MCF 10A (cell line): ENCODE results near the gene MAPRE3. TPM values are rescaled to one million over a fixed set of nuclear protein-coding genes. Genes with fewer than 3 reads are reported as not detected.

Experiments
- BruUV-seq: library from RNA; stranded (reverse); fragments of 400-500 nt; replicated peaks from 2 replicates; lab custom pipeline; 2021; lab: Mats Ljungman, UMichigan
- CTCF ChIA-PET: fragments of 300-600 bp; sonication (Branson Sonifier 250); formaldehyde crosslinking; extraction: SDS; loops from one replicate; lab custom pipeline; 2021; ENCODE audit warnings: antibody characterized with exemption, inconsistent platforms; lab: Yijun Ruan, JAX
- POLR2A ChIA-PET: fragments of 300-600, 350-650 bp; sonication (Branson Sonifier 250); formaldehyde crosslinking; extraction: SDS; loops from one replicate; lab custom pipeline; 2020; ENCODE audit warnings: antibody characterized with exemption, inconsistent platforms; lab: Yijun Ruan, JAX
- DNase-seq: peaks from one replicate; pipeline ENCODE4 v3.0.0-alpha.2; 2018; ENCODE audit not compliant: unreplicated experiment
- H3K27ac Mint-ChIP-seq: one replicate; pipeline ENCODE4 v1.8.0; 2022; ENCODE audit warnings: mild to moderate bottlenecking, low read depth, mixed read lengths; ENCODE audit not compliant: unreplicated experiment
- H3K27me3 Mint-ChIP-seq: one replicate; pipeline ENCODE4 v1.8.0; 2022; ENCODE audit warnings: mixed read lengths; ENCODE audit not compliant: insufficient read depth, unreplicated experiment
- H3K36me3 Mint-ChIP-seq: one replicate; pipeline ENCODE4 v1.8.0; 2022; ENCODE audit warnings: mild to moderate bottlenecking, moderate library complexity, mixed read lengths; ENCODE audit not compliant: insufficient read depth, unreplicated experiment
- H3K4me1 Mint-ChIP-seq: one replicate; pipeline ENCODE4 v1.8.0; 2022; ENCODE audit warnings: mixed read lengths; ENCODE audit not compliant: insufficient read depth, unreplicated experiment
- H3K4me3 Mint-ChIP-seq: one replicate; pipeline ENCODE4 v1.8.0; 2022; ENCODE audit warnings: mild to moderate bottlenecking, moderate library complexity, mixed read lengths; ENCODE audit not compliant: unreplicated experiment
- H3K9me3 Mint-ChIP-seq: one replicate; pipeline ENCODE4 v1.8.0; 2022; ENCODE audit warnings: mixed read lengths; ENCODE audit not compliant: unreplicated experiment
- intact Hi-C: fragments of 100-400 bp; cut with micrococcal nuclease; formaldehyde crosslinking; loops from 2 replicates; pipeline ENCODE4 v1.14.1; 2022
- total RNA-seq: library from RNA; stranded (reverse); gene quantifications from 2 replicates; pipeline ENCODE4 v1.2.3, GENCODE V29; 2022
- TF ChIP-seq, protein P1 (sequence below): fragments of 200-600 bp; IDR thresholded peaks from one replicate; pipeline ENCODE4 v1.8.0; 2022; ENCODE audit warnings: antibody characterized with exemption, mild to moderate bottlenecking; ENCODE audit not compliant: unreplicated experiment

The MAPRE3 gene
- total RNA-seq, 1 experiment from 2014 or later: 18.0 TPM

DNA sequence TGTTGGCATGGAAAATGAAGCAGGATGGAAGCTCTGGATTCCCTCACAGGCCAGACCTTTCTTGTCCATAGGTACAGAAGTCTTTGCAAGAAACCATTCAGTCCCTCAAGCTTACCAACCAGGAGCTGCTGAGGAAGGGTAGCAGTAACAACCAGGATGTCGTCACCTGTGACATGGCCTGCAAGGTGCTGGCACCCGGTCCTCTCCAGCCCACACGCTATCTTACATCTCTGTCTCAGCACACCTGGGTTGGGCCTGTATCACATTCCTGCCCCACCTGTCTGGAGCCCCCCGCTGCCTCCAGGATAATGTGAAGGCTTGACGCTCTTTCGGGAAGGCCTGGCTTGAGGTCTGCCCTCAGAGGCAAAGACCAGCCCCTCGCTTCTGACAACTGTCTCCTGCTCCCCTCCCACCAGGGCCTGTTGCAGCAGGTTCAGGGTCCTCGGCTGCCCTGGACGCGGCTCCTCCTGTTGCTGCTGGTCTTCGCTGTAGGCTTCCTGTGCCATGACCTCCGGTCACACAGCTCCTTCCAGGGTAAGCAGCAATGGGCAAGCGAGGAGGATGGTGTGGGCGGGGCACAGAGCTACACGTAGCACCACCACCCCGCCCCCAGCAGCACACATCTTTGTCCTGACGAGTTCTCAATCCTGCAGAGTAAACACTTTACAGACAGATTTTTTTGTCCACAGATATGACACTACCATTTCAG lies 68.3 kb downstream of the MAPRE3 start:
- POLR2A ChIA-PET: interaction anchor here (1.4 to 2.0 kb wide), 3 partner anchors 8 to 12 kb away, joined by 8 to 9 read pairs (median 8); partner anchors contain the start of gene AGBL5
- TF ChIP-seq, protein P1, sequence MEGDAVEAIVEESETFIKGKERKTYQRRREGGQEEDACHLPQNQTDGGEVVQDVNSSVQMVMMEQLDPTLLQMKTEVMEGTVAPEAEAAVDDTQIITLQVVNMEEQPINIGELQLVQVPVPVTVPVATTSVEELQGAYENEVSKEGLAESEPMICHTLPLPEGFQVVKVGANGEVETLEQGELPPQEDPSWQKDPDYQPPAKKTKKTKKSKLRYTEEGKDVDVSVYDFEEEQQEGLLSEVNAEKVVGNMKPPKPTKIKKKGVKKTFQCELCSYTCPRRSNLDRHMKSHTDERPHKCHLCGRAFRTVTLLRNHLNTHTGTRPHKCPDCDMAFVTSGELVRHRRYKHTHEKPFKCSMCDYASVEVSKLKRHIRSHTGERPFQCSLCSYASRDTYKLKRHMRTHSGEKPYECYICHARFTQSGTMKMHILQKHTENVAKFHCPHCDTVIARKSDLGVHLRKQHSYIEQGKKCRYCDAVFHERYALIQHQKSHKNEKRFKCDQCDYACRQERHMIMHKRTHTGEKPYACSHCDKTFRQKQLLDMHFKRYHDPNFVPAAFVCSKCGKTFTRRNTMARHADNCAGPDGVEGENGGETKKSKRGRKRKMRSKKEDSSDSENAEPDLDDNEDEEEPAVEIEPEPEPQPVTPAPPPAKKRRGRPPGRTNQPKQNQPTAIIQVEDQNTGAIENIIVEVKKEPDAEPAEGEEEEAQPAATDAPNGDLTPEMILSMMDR: no peak
- H3K9me3 Mint-ChIP-seq: no peaks in the 10 kb centered on the region
- CTCF ChIA-PET: interaction anchor here (0.7 to 0.9 kb wide), 3 partner anchors 11 to 77 kb away, joined by 4 to 6 read pairs (median 4); no protein-coding TSS in a partner anchor
- intact Hi-C loops: no loop called here
- no peak overlapping the region for H3K27ac Mint-ChIP-seq
- no peak overlapping the region for H3K4me3 Mint-ChIP-seq
- no peak for DNase-seq
- peaks cover 4% of the 10 kb centered on the region for H3K4me1 Mint-ChIP-seq
- no peaks in the 10 kb centered on the region for H3K27me3 Mint-ChIP-seq
- peaks cover 53% of the 10 kb centered on the region for H3K36me3 Mint-ChIP-seq
- BruUV-seq: no TSS peak

DNA sequence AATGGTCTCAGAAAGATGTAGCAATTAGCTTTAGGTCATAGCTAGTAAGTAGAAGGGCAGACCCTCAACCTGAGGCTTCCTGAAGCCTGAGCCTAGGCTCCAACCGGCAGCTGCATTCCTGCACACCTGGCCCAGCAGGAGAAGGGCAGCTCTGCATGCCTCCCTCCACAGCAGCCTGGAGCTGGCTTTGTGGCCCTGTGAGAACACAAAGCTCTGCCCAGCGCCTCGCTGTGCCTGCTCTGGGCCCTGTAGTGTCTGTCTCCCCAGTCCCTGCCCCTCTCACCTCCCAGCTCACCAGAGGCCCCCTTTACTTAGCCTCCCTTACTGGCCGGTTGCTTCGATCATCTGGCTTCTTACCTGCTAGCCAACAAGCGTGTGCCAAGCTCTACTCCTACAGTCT lies 69.0 kb downstream of the MAPRE3 start:
- Mint-ChIP-seq H3K9me3 (no peaks in the 10 kb centered on the region), H3K4me1 (no peaks in the 10 kb centered on the region), H3K36me3 (peaks cover 47% of the 10 kb centered on the region), H3K4me3 (no peak overlapping the region), H3K27ac (no peak overlapping the region), H3K27me3 (no peaks in the 10 kb centered on the region)
- DNase-seq: no peak
- TF ChIP-seq, protein P1: no peak
- POLR2A ChIA-PET: interaction anchor here (0.6 to 1.4 kb wide), 2 partner anchors 12 to 22 kb away, joined by 3 to 9 read pairs; partner anchors contain the start of gene AGBL5
- CTCF ChIA-PET: interaction anchor here (0.7 to 0.9 kb wide), 3 partner anchors 11 to 77 kb away, joined by 4 to 6 read pairs (median 4); no protein-coding TSS in a partner anchor
- BruUV-seq: no TSS peak
- intact Hi-C loops: no loop called here

DNA sequence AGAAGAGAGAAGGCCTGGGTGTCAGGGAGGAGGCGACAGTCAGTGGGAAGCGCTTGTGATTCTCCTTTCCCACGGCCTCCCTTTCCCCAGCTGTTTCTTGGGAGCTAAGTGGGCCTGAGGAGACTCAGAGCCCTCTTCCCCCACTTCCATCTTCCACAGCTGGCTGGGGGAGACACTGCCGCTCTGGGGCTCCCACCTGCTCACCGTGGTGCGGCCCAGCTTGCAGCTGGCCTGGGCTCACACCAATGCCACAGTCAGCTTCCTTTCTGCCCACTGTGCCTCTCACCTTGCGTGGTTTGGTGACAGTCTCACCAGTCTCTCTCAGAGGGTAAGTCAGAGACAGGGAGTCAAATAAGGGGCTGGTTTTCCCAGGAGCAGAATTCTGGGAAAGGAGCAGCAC lies 69.4 kb downstream of the MAPRE3 start:
- no peaks in the 10 kb centered on the region for H3K4me1 Mint-ChIP-seq
- peaks cover 47% of the 10 kb centered on the region for H3K36me3 Mint-ChIP-seq
- ChIA-PET CTCF (interaction anchor here (0.7 to 0.9 kb wide), 2 partner anchors 10 to 24 kb away, joined by 4 read pairs; no protein-coding TSS in a partner anchor), POLR2A (interaction anchor here (0.6 to 1.4 kb wide), 2 partner anchors 11 to 22 kb away, joined by 3 to 9 read pairs; partner anchors contain the start of gene AGBL5)
- no peaks in the 10 kb centered on the region for H3K9me3 Mint-ChIP-seq
- TF ChIP-seq, protein P1: no peak
- no peak for DNase-seq
- intact Hi-C loops: no loop called here
- H3K27me3 Mint-ChIP-seq: no peaks in the 10 kb centered on the region
- H3K27ac Mint-ChIP-seq: no peak overlapping the region
- BruUV-seq: no TSS peak
- H3K4me3 Mint-ChIP-seq: no peak overlapping the region

DNA sequence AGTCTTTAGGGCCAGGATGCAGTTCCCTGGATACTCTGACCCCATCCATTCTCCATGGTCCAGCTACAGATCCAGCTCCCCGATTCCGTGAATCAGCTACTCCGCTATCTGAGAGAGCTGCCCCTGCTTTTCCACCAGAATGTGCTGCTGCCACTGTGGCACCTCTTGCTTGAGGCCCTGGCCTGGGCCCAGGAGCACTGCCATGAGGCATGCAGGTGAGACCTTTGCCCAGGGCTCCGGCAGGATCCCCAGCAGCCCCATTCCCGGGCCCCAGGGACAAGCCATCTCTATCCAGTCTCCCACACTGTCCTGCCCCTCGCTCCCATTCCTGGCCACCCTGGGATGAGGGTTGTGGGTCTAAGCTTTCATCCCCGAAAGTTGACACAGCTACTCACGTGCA lies 69.8 kb downstream of the MAPRE3 start:
- intact Hi-C loops: no loop called here
- no peak overlapping the region for H3K4me3 Mint-ChIP-seq
- no peaks in the 10 kb centered on the region for H3K9me3 Mint-ChIP-seq
- no TSS peak for BruUV-seq
- no peaks in the 10 kb centered on the region for H3K4me1 Mint-ChIP-seq
- peaks cover 47% of the 10 kb centered on the region for H3K36me3 Mint-ChIP-seq
- ChIA-PET CTCF (interaction anchor here (0.6 kb wide), 1 partner anchor 44 kb away, joined by 3 read pairs; no protein-coding TSS in a partner anchor), POLR2A (interaction anchor here (0.6 to 1.4 kb wide), 2 partner anchors 11 to 21 kb away, joined by 3 to 9 read pairs; partner anchors contain the start of gene AGBL5)
- DNase-seq: no peak
- H3K27ac Mint-ChIP-seq: no peak overlapping the region
- no peaks in the 10 kb centered on the region for H3K27me3 Mint-ChIP-seq
- TF ChIP-seq, protein P1: no peak
